Mucosa of descending colon (tissue), 3 donors: ENCODE measurements around the gene OBSCN. TPM values are rescaled to one million over a fixed set of nuclear protein-coding genes. Genes with fewer than 3 reads are reported as not detected.
A peak's percentile ranks its signal among the peaks of the same experiment; 100 is the strongest.

Experiments used
- ATAC-seq: fragments of 200-7000 bp; cut with Tn5 transposase; one replicate; pipeline ENCODE4 v1.9.1; 2020; ENCODE audit warnings: mild to moderate bottlenecking, moderate library complexity
- DNase-seq, 3 donors: peaks; one replicate each; pipeline ENCODE4 v3.0.0-alpha.2; 2020
- H3K36me3 ChIP-seq: fragments of 200-600 bp; one replicate; pipeline ENCODE4 v1.8.0; 2021; ENCODE audit warnings: low read depth, mild to moderate bottlenecking
- H3K4me1 ChIP-seq: fragments of 200-600 bp; one replicate; pipeline ENCODE4 v1.8.0; 2021; ENCODE audit warnings: low read depth, mild to moderate bottlenecking
- H3K4me3 ChIP-seq: fragments of 200-600 bp; one replicate; pipeline ENCODE4 v1.8.0; 2021; ENCODE audit warnings: mild to moderate bottlenecking
- H3K9me3 ChIP-seq: fragments of 200-600 bp; one replicate; pipeline ENCODE4 v1.8.0; 2021; ENCODE audit warnings: mild to moderate bottlenecking
- intact Hi-C, 2 donors: fragments of 100-400 bp; cut with DNase I in 1 of 2; cut with micrococcal nuclease in 1 of 2; formaldehyde crosslinking; loops; one replicate each; pipeline versions ENCODE4 v1.11.0 to v1.11.1; 2022; cut with DNase I, micrococcal nuclease
- total RNA-seq, 3 donors: library from RNA; stranded (reverse); fragmentation: NEBNext Ultra II Directional in 2 of 3; extraction: Animal tissue kit (Norgen Biotek cat#: 25700) in 2 of 3; gene quantifications; one replicate each; pipeline versions ENCODE4 v1.2.1 to v1.2.4, GENCODE V29; 2021 to 2023
- TF ChIP-seq, protein P1 (sequence below): fragments of 200-600 bp; IDR thresholded peaks from one replicate; pipeline ENCODE4 v1.8.0; 2022; ENCODE audit warnings: antibody characterized with exemption, mild to moderate bottlenecking
- donor health status: DM: no; HTN: no; CAD: no; lungs with moderate emphysema.
- donor health status: DM: no; HTN: no; CAD: no.
- donor health status: DM: no; HTN: yes; CAD: no.

Gene OBSCN
- total RNA-seq, 3 donors from 2014 or later = 4.2 to 30.9 (median 7.5) TPM

DNA sequence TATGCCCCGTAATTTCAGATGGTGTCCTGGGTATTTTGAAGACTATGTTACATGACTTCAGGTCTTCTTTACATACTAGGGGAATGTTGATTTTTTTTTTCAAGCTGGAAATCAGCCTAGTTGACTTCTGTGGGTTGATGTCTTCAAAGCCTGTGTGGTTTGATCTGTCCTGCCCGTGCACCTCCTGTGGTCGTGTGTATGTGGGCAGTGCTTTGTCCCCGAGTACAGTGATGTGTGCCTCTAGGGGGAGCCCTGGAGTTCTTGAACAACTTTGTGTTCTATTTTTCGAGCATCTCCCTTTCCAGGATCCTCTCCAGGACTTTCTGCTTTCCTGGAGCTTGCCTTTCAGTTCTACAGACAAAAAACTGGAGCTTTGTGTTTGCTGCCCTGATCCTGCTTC lies 28.9 kb downstream of the OBSCN start:
- Histone ChIP-seq H3K4me1 (no peaks in the 10 kb centered on the region), H3K4me3 (no peak overlapping the region), H3K9me3 (peaks cover 2% of the 10 kb centered on the region), H3K36me3 (no peaks in the 10 kb centered on the region)
- peak; percentile 74 for ATAC-seq
- TF ChIP-seq, protein P1, sequence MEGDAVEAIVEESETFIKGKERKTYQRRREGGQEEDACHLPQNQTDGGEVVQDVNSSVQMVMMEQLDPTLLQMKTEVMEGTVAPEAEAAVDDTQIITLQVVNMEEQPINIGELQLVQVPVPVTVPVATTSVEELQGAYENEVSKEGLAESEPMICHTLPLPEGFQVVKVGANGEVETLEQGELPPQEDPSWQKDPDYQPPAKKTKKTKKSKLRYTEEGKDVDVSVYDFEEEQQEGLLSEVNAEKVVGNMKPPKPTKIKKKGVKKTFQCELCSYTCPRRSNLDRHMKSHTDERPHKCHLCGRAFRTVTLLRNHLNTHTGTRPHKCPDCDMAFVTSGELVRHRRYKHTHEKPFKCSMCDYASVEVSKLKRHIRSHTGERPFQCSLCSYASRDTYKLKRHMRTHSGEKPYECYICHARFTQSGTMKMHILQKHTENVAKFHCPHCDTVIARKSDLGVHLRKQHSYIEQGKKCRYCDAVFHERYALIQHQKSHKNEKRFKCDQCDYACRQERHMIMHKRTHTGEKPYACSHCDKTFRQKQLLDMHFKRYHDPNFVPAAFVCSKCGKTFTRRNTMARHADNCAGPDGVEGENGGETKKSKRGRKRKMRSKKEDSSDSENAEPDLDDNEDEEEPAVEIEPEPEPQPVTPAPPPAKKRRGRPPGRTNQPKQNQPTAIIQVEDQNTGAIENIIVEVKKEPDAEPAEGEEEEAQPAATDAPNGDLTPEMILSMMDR = no peak
- DNase-seq = peak in 2 of 3 donors; percentile 45 to 78
- intact Hi-C loops = no loop called here

DNA sequence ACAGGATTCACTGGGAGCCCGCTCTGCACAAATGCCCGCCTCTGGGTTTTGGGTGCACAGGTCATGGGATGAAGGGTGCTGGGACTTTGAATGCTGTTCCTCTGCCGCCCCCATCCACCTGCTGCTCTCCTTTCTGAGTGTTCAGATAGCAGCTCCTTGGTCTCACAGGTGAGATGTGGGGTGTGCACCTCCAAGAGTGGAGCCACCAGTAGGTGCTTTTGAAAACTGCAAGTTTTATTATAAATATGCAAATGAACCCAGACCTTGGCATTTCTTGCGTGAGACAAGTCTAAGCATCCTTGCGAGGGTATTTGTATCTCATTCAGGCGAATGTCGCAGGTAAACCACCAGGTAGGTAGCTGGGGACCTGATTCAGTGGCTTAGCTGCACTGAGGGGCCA lies 30.2 kb downstream of the OBSCN start:
- TF ChIP-seq, protein P1 = no peak
- Histone ChIP-seq H3K4me3 (no peak overlapping the region), H3K4me1 (no peaks in the 10 kb centered on the region), H3K9me3 (peaks cover 15% of the 10 kb centered on the region), H3K36me3 (no peaks in the 10 kb centered on the region)
- ATAC-seq (no peak), DNase-seq (no peak)
- intact Hi-C loops = no loop called here

DNA sequence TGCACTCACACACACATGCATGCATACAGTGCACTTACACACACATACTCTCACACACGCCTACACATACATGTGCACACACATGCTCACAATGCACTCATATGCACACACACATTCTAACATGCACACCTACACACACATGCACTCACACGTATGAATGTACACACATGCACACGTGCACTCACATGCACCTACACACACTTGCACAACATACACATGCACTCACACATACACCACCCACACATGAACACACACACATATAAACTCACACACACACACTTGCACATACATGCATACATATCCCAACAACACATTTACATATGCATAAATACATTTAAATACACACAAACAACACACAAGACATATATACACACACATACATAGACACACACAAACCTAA lies 30.6 kb downstream of the OBSCN start:
- peaks cover 18% of the 10 kb centered on the region for H3K9me3 ChIP-seq
- H3K36me3 ChIP-seq = no peaks in the 10 kb centered on the region
- ATAC-seq (no peak), DNase-seq (no peak)
- intact Hi-C loops = no loop called here
- H3K4me3 ChIP-seq = no peak overlapping the region
- TF ChIP-seq, protein P1 = no peak
- no peaks in the 10 kb centered on the region for H3K4me1 ChIP-seq

DNA sequence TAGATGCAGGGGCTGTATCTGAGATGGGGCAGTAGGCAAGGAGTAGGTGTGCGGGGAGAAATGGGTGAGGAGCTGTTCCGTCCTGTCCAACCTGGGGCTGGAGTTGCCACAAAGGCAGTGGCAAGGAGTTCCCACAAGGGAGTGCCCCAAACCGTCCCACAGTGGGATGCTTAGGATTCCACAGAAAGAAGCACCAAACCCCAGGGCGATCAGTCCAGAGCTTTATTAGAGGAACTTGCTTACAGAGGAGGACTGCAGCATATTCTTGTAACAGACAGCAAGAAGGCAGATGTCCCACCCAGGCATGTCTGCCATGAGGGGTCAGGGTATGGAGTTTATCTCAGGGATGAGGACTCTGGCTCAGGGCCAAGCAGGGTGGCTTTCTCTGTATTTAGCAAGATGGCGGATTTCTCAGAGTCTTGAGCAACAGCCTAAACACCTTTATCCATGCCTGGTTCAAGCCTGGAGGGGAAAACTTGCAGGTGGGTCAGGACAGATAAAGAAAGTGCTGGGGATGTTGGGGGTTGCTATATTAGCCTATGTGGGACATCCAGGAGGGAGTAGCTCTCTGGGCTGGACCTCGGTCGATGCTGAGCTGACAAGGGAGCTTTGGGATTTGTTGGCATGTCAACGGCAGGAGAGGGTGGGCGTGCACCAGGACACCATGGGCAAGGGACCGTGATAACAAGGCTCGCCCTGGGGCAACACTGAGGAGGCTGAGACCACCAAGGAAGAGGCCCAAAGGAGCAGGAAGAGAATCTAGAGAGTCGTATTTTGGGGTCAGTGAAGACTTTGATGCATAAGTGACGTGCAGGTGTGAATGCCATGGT lies 32.8 kb downstream of the OBSCN start:
- TF ChIP-seq, protein P1 = no peak
- no peak for DNase-seq
- no peaks in the 10 kb centered on the region for H3K36me3 ChIP-seq
- ATAC-seq = no peak
- H3K9me3 ChIP-seq = peaks cover 32% of the 10 kb centered on the region
- intact Hi-C loops = no loop called here
- H3K4me1 ChIP-seq = no peaks in the 10 kb centered on the region
- H3K4me3 ChIP-seq = no peak overlapping the region

DNA sequence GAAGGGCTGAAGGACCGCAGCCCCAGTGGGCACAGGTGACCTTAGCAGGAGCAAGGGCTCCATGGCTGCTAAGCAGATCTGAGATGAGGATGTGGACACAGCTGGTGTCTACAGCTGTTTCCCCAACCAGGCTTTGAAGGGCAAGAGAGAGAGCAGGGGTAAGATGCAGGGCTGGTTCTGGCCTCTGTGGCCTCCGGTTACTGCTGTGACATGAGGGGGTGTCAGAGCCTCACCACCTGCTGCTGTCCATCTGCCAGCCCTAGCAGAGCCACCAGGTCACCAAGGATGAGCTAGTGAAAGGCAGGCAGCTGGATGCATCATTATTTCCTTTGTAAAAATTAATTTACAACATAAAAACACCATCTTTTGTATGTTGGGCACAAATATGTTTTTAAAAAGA lies 33.4 kb downstream of the OBSCN start:
- intact Hi-C loops = no loop called here

More for the DNA sequence above, 33.4 kb downstream of the OBSCN start:
- no peaks in the 10 kb centered on the region for H3K36me3 ChIP-seq
- TF ChIP-seq, protein P1 = no peak
- no peaks in the 10 kb centered on the region for H3K4me1 ChIP-seq
- no peak for ATAC-seq
- DNase-seq = no peak
- no peak overlapping the region for H3K4me3 ChIP-seq
- H3K9me3 ChIP-seq = peaks cover 36% of the 10 kb centered on the region
